HFFc6 (cell line): ENCODE data around the gene MNX1. TPM values are rescaled to one million over a fixed set of nuclear protein-coding genes. Genes with fewer than 3 reads are reported as not detected.

Source experiments
- DNase-seq: peaks from one replicate; pipeline ENCODE4 v3.0.0-alpha.2; 2018
- H3K27ac Mint-ChIP-seq: 2 replicates; pipeline ENCODE4 v1.8.0; 2020; ENCODE audit warnings: mild to moderate bottlenecking, mixed read lengths
- H3K27me3 Mint-ChIP-seq: 2 replicates; pipeline ENCODE4 v1.8.0; 2021; ENCODE audit warnings: mild to moderate bottlenecking, moderate library complexity, mixed read lengths; ENCODE audit not compliant: insufficient read depth
- H3K36me3 Mint-ChIP-seq: 2 replicates; pipeline ENCODE4 v1.8.0; 2021; ENCODE audit warnings: low read depth, mixed read lengths
- H3K4me1 Mint-ChIP-seq: 2 replicates; pipeline ENCODE4 v1.8.0; 2020; ENCODE audit warnings: low read depth, mixed read lengths
- H3K4me3 Mint-ChIP-seq: 2 replicates; pipeline ENCODE4 v1.8.0; 2020; ENCODE audit warnings: mild to moderate bottlenecking, moderate library complexity, mixed read lengths
- H3K9me3 Mint-ChIP-seq: 2 replicates; pipeline ENCODE4 v1.8.0; 2020; ENCODE audit warnings: mild to moderate bottlenecking, mixed read lengths
- CTCF ChIP-seq: fragments of 200-600 bp; sonication (generic); IDR thresholded peaks from 2 replicates; pipeline ENCODE4 v1.5.0; 2021; ENCODE audit warnings: antibody characterized with exemption, mild to moderate bottlenecking
- total RNA-seq, 6 experiments: library from RNA; stranded (reverse); fragmentation: NEBNext Ultra II Directional; extraction: Animal tissue kit (Norgen Biotek cat#: 25700); gene quantifications; 2 replicates in 1 of 6; 3 replicates in 5 of 6; pipeline ENCODE4 v1.2.3, GENCODE V29; 2021

The MNX1 gene
- total RNA-seq, 6 experiments from 2014 or later, result not detected

DNA sequence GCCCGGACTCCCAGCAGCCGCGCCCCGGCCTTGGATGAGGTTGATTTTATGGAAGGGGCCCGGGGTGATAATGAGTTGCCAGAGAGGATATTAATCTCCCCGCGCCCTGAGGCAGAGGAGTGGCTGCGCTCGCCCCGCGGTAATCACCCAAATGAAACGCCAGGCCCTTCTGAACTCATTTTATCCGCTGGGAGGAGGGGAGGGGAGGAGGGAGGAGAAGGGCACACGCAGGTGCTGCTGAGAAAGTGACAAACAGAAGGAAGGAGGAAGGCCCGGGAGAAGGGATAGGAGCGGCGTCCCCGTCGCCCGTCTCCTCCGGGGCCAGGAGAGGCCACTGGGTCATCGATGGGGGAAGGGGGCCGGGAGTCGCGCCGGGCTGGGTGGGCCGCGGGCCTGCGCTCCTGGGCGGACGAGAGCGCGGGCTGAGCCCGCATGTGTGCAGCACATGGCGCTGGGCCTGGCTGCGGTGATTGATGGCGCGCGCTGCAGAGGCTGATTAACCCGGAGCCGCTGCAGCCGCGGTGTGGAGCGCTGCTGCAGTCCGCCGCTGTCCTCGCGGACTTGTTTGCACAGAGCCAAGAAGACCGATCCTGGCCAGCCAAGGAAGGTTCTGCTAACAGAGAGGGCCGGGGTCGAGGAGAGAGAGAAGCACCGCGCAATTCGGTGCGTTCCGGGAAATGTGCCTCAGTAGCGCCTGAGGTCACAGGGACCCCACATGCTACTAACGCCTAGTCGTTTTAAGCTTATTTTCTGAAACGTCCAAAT lies 6.5 kb downstream of the MNX1 start:
- no peaks in the 10 kb centered on the region for H3K9me3 Mint-ChIP-seq
- no peaks in the 10 kb centered on the region for H3K36me3 Mint-ChIP-seq
- no peak for DNase-seq
- H3K27ac Mint-ChIP-seq, result no peak overlapping the region
- H3K4me1 Mint-ChIP-seq, result peaks cover 7% of the 10 kb centered on the region; the same call in 1 of the 2 replicates
- TF ChIP-seq CTCF, result no peak
- peaks cover 61% of the 10 kb centered on the region for H3K27me3 Mint-ChIP-seq
- H3K4me3 Mint-ChIP-seq, result no peak overlapping the region

DNA sequence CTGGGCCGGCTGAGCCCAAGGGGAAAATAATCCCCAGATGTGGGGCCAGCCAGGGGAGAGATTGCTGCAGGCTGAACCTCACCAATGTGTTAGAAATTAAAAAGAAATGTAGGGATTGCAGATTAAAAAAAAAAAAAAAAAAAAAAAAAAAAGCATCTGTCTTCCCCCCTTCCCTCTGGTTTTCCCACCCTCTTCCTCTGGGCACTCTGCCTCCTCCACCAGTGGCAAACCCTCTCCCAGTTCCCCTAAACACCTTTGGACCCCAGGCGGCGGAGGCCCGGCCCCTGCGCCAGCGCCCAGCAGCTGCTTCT lies 7.1 kb downstream of the MNX1 start:
- TF ChIP-seq CTCF, result no peak
- Mint-ChIP-seq H3K27ac (no peak overlapping the region), H3K4me3 (no peak overlapping the region), H3K27me3 (peaks cover 58% of the 10 kb centered on the region), H3K36me3 (no peaks in the 10 kb centered on the region), H3K9me3 (no peaks in the 10 kb centered on the region), H3K4me1 (peaks cover 7% of the 10 kb centered on the region; the same call in 1 of the 2 replicates)
- DNase-seq, result no peak

DNA sequence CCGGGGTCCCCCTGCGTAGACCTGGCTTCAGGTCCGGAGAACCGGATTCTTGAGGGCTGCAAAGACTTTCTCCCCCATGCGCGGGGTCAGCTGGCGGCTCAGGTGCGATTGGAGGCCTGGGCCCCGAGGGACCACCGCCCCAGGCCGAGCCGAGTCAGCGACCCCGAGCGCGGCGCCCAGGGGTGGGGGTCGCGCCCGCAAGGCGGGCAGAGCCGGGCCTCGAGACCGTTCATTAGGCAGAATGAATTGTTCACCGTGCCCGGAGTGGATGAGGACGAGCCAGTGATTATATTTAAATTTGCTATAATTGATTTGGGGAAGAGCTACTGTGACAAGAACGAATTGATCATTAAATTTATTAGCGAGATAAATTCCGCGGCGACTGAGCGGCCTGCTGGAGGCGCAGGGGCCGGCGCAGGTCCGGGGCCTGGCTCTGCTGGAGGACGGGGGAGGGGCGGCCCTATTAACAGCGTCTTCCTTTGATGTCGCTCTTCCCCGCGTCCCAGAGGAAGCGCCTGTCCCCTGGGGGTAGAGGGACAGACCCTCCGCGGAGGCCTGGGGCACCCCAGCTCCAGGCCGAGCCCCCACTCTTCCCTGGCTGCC lies 7.5 kb downstream of the MNX1 start:
- H3K4me3 Mint-ChIP-seq, result no peak overlapping the region
- no peak overlapping the region for H3K27ac Mint-ChIP-seq
- no peaks in the 10 kb centered on the region for H3K36me3 Mint-ChIP-seq
- no peaks in the 10 kb centered on the region for H3K9me3 Mint-ChIP-seq
- DNase-seq, result no peak
- peaks cover 7% of the 10 kb centered on the region; the same call in 1 of the 2 replicates for H3K4me1 Mint-ChIP-seq
- peaks cover 54% of the 10 kb centered on the region for H3K27me3 Mint-ChIP-seq
- no peak for TF ChIP-seq CTCF

DNA sequence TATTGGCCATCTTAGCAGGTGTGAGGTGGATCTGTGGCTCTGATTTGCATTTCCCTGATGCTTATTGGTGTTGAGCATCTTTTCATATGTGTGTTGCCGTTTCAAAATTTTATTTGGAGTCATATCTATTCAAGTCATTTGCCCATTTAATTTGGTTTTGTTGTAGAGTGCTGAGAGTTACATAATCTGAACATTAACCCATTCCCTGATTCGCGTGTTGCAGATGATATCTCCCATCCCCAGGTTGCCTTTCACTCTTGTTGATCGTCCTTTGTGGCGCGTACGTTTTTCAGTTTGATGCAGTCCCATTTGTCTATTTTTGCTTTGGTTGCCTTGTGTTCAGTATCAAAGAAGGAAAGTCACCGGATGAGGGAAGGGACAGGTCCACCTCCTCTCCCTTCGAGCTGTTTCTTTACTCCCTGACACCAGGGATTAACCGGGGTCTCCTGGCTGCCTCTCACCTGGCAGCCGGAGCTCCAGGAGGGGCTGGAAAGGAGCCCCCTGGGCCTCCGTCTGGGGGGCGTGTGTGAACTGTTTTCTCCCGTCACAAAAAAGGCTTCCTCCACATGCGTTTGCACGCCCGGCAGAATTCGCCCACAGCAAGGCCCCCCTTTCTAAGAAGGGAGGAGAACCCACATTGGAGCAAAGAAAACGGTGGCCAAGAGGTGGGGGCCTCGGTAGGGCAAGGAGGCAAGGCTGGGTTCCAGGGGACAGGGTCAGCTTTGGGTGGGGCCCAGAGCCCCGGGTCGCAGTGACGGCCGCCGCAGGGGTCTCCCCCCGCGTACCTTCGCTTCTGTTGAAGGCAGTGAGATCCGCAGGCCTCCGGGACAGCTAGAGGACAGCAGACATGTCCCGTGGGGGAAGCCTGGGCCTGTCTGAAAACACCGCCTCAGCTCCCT lies 8.3 kb downstream of the MNX1 start:
- no peaks in the 10 kb centered on the region for H3K9me3 Mint-ChIP-seq
- TF ChIP-seq CTCF, result no peak
- no peaks in the 10 kb centered on the region for H3K36me3 Mint-ChIP-seq
- DNase-seq, result no peak
- peaks cover 53% of the 10 kb centered on the region for H3K27me3 Mint-ChIP-seq
- H3K4me3 Mint-ChIP-seq, result no peak overlapping the region
- H3K27ac Mint-ChIP-seq, result no peak overlapping the region
- peaks cover 7% of the 10 kb centered on the region; the same call in 1 of the 2 replicates for H3K4me1 Mint-ChIP-seq

GRCh38 chr7:157000741-157001653 lies 9.5 kb downstream of the MNX1 start:
- Mint-ChIP-seq H3K4me3 (peak overlapping the region; percentile 11; the same call in 1 of the 2 replicates), H3K36me3 (no peaks in the 10 kb centered on the region), H3K27ac (no peak overlapping the region), H3K4me1 (peaks cover 7% of the 10 kb centered on the region; the same call in 1 of the 2 replicates), H3K27me3 (peaks cover 54% of the 10 kb centered on the region), H3K9me3 (no peaks in the 10 kb centered on the region)
- no peak for TF ChIP-seq CTCF
- DNase-seq, result no peak
